ENCODE results near the gene USP22. TPM values are rescaled to one million over a fixed set of nuclear protein-coding genes. Genes with fewer than 3 reads are reported as not detected.

Gene USP22
- polyA plus RNA-seq, 1 donor (not counting 4 experiments of a cell fraction or from before 2014, with no cell fraction given): 111 TPM

DNA sequence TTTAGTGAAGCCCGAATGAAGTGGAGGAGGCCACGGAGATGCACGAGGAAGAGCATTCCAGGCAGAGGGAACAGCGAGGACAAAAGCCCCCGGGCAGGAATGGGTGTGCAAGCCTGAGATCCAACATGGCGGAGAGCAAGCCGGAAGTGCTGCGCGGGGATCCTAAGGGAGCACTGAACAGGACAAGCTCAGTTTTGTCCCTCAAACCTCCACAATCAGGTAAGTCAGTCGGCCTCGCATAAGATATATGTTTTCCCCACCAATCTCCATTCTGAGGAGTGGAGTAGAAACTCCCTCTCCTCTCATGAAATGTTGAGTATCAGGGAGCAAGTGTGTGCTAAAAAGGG is 32.9 kb upstream of the USP22 start:
- dilution Hi-C loops (cut with MboI; ENCODE audit: extremely low pct_ligation_motif_present, low sequenced_read_pairs): no loop called here
- no peaks in the 10 kb centered on the region for H3K79me2 ChIP-seq (ENCODE audit: control insufficient read depth, insufficient read depth, low read length)
- no peak overlapping the region for H3K27ac ChIP-seq (ENCODE audit: control insufficient read depth, insufficient read depth, low read length)
- H3K9me3 ChIP-seq (ENCODE audit: control insufficient read depth, low read depth, low read length): no peaks in the 10 kb centered on the region
- no peaks in the 10 kb centered on the region for H3K36me3 ChIP-seq (ENCODE audit: control insufficient read depth in 2 of 2, extremely low read depth in 1 of 2, insufficient read depth in 2 of 2, low read length in 2 of 2)
- peak overlapping the region; percentile 22 for H2AFZ ChIP-seq (ENCODE audit: control insufficient read depth, low read length)
- H3K9me1 ChIP-seq (ENCODE audit: control insufficient read depth, extremely low read depth, insufficient read depth, low read length): no peaks in the 10 kb centered on the region
- H3K4me2 ChIP-seq (ENCODE audit: control insufficient read depth, extremely low read depth, insufficient read depth, low read depth, low read length): peak overlapping the region; percentile 5
- no peak overlapping the region for H3K9ac ChIP-seq (ENCODE audit: control insufficient read depth, extremely low read depth, insufficient read depth, low read length)
- H3K27me3 ChIP-seq (ENCODE audit: control insufficient read depth, extremely low read depth, insufficient read depth, low read length): peaks cover 8% of the 10 kb centered on the region
- DNase-seq (ENCODE audit: low read depth, low spot score): no peak
- H3K4me1 ChIP-seq (ENCODE audit: control insufficient read depth, extremely low read depth, insufficient read depth, low read length): peaks cover 8% of the 10 kb centered on the region
- no peak for FAIRE-seq
- no peak for TF ChIP-seq EZH2 (IDR thresholded peaks at IDR 0.05; ENCODE audit: low read length)
- TF ChIP-seq, protein P1, sequence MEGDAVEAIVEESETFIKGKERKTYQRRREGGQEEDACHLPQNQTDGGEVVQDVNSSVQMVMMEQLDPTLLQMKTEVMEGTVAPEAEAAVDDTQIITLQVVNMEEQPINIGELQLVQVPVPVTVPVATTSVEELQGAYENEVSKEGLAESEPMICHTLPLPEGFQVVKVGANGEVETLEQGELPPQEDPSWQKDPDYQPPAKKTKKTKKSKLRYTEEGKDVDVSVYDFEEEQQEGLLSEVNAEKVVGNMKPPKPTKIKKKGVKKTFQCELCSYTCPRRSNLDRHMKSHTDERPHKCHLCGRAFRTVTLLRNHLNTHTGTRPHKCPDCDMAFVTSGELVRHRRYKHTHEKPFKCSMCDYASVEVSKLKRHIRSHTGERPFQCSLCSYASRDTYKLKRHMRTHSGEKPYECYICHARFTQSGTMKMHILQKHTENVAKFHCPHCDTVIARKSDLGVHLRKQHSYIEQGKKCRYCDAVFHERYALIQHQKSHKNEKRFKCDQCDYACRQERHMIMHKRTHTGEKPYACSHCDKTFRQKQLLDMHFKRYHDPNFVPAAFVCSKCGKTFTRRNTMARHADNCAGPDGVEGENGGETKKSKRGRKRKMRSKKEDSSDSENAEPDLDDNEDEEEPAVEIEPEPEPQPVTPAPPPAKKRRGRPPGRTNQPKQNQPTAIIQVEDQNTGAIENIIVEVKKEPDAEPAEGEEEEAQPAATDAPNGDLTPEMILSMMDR (optimal IDR thresholded peaks at IDR 0.05 in 1 of 3, IDR thresholded peaks at IDR 0.05 in 1 of 3, conservative IDR thresholded peaks at IDR 0.05 in 1 of 3; ENCODE audit: extremely low read depth in 1 of 3, insufficient read depth in 2 of 3, low read length in 3 of 3): no peak
- H4K20me1 ChIP-seq (ENCODE audit: control insufficient read depth, extremely low read depth, insufficient read depth, low read length): no peaks in the 10 kb centered on the region
- no peak overlapping the region for H3K4me3 ChIP-seq (ENCODE audit: control insufficient read depth in 2 of 3, extremely low read depth in 1 of 3, insufficient read depth in 2 of 3, low read depth in 1 of 3, low read length in 3 of 3)

GRCh38 chr17:21072745-21073197 is 30.0 kb upstream of the USP22 start:
- Histone ChIP-seq H3K4me3 (ENCODE audit: control insufficient read depth in 2 of 3, extremely low read depth in 1 of 3, insufficient read depth in 2 of 3, low read depth in 1 of 3, low read length in 3 of 3) (no peak overlapping the region), H3K4me2 (ENCODE audit: control insufficient read depth, extremely low read depth, insufficient read depth, low read depth, low read length) (no peak overlapping the region), H2AFZ (ENCODE audit: control insufficient read depth, low read length) (no peak overlapping the region), H3K36me3 (ENCODE audit: control insufficient read depth in 2 of 2, extremely low read depth in 1 of 2, insufficient read depth in 2 of 2, low read length in 2 of 2) (no peaks in the 10 kb centered on the region), H3K27ac (ENCODE audit: control insufficient read depth, insufficient read depth, low read length) (no peak overlapping the region), H3K4me1 (ENCODE audit: control insufficient read depth, extremely low read depth, insufficient read depth, low read length) (peaks cover 8% of the 10 kb centered on the region), H3K79me2 (ENCODE audit: control insufficient read depth, insufficient read depth, low read length) (no peaks in the 10 kb centered on the region), H3K9me1 (ENCODE audit: control insufficient read depth, extremely low read depth, insufficient read depth, low read length) (no peaks in the 10 kb centered on the region), H3K9me3 (ENCODE audit: control insufficient read depth, low read depth, low read length) (no peaks in the 10 kb centered on the region), H3K27me3 (ENCODE audit: control insufficient read depth, extremely low read depth, insufficient read depth, low read length) (no peaks in the 10 kb centered on the region), H3K9ac (ENCODE audit: control insufficient read depth, extremely low read depth, insufficient read depth, low read length) (no peak overlapping the region), H4K20me1 (ENCODE audit: control insufficient read depth, extremely low read depth, insufficient read depth, low read length) (no peaks in the 10 kb centered on the region)
- DNase-seq (ENCODE audit: low read depth, low spot score) (no peak), FAIRE-seq (no peak)
- dilution Hi-C loops (cut with MboI; ENCODE audit: extremely low pct_ligation_motif_present, low sequenced_read_pairs): no loop called here
- TF ChIP-seq, protein P1 (optimal IDR thresholded peaks at IDR 0.05 in 1 of 3, IDR thresholded peaks at IDR 0.05 in 1 of 3, conservative IDR thresholded peaks at IDR 0.05 in 1 of 3; ENCODE audit: extremely low read depth in 1 of 3, insufficient read depth in 2 of 3, low read length in 3 of 3): no peak
- TF ChIP-seq EZH2 (IDR thresholded peaks at IDR 0.05; ENCODE audit: low read length): no peak

Data from keratinocyte (primary cell).